GM12801 (cell line): ENCODE results near the gene CLRN2.

Source experiments
- TF ChIP-seq, protein P1 (sequence below): IDR thresholded peaks from one replicate; pipeline ENCODE4 v1.5.1; 2011; ENCODE audit warnings: control low read depth; ENCODE audit not compliant: insufficient read length; ENCODE audit errors: extremely low read depth

Gene CLRN2

DNA sequence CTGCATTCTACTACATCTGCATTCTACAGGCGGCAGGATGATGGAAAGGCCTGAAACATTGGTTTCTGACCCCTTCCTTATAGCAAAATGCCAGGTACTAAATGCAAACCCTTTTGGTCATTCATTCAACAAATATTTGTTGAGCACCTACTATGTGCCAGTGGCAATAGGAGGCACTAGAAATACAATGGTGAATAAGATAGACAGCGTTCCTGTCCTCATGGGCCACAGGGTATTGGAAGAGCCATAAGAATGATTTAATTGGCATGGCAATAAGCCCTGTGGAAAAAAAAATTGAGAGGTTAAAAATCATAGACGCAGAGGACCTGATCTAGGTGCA lies 44.7 kb downstream of the CLRN2 start:
- TF ChIP-seq, protein P1, sequence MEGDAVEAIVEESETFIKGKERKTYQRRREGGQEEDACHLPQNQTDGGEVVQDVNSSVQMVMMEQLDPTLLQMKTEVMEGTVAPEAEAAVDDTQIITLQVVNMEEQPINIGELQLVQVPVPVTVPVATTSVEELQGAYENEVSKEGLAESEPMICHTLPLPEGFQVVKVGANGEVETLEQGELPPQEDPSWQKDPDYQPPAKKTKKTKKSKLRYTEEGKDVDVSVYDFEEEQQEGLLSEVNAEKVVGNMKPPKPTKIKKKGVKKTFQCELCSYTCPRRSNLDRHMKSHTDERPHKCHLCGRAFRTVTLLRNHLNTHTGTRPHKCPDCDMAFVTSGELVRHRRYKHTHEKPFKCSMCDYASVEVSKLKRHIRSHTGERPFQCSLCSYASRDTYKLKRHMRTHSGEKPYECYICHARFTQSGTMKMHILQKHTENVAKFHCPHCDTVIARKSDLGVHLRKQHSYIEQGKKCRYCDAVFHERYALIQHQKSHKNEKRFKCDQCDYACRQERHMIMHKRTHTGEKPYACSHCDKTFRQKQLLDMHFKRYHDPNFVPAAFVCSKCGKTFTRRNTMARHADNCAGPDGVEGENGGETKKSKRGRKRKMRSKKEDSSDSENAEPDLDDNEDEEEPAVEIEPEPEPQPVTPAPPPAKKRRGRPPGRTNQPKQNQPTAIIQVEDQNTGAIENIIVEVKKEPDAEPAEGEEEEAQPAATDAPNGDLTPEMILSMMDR, result no peak

DNA sequence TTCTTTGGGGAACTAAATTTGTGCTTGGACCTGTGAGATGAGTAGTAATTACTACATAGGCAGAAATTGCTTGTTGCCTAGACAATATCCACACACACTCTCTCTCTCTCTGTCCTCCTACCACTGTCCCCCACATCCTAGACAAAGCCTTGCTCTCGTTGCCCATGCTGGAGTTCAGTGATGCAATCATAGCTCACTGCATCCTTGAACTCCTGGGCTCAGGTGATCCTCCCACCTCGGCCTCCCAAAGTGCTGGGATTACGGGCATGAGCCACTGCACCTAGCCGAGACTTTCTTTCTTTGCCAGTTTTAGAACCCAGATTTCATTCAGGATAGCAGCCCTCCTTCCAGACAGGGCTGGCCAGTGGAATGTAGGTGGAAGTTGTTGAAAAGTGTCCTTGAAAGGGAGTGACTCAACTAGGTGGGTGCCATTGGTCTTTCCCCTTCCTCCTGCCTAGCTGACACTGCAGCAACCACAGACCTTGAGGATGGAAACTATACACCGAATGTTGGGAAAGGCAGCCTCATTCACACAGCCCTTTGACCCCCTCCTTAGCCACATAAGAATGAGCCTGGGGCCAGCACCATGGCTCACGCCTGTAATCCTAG lies 45.2 kb downstream of the CLRN2 start:
- TF ChIP-seq, protein P1, result no peak

DNA sequence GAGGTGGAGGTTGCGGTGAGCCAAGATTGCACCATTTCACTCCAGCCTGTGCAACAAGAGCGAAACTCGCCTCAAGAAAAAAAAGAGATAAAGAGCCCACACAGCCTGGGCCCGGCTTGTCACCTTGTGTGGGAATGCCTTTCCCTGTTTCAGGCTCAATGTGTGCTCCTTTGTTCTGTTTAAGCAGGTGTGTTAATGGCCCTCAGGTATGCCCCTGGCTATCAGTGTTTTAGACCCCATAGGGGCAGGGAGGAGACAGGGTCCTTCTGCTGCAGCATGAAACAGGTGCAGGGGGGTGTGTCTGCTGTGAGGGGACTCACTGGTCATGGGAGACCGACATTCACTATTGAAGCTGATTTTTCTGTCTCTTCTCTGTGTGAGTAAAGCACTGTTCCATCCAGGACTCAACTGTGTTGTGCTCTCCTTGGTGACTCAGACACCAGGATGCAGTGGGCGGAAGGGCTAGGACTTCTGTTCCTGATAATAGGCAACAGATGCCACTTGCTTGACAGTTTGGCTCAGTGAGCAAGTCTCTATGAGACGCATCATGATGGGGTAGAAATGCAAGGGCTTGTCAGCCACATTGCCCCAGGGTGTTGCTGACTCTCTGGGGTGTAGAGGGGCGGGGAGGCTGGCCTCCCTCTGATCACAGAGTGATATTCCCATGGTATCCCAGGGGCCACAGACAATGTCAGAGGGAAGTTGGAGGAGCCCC lies 46.4 kb downstream of the CLRN2 start:
- TF ChIP-seq, protein P1, result no peak

DNA sequence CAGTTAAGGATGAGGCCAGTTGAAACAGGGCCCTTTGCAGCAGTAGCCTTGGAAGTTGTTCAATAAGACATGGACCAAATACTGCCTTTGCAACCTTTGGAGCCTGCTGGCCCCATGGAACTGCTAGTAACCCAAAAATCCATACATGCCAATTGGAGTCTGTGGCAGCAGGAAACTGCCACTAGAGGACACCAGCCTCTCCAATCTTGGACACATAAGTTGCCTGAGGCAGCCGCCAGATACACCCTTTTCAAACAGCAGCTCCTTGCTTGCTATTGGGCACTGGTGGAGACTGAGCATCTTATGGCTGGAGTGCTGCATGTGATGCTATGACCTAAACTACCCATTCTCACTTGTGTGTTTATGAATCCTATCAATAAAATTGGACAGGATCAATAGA lies 47.2 kb downstream of the CLRN2 start:
- TF ChIP-seq, protein P1, result no peak

DNA sequence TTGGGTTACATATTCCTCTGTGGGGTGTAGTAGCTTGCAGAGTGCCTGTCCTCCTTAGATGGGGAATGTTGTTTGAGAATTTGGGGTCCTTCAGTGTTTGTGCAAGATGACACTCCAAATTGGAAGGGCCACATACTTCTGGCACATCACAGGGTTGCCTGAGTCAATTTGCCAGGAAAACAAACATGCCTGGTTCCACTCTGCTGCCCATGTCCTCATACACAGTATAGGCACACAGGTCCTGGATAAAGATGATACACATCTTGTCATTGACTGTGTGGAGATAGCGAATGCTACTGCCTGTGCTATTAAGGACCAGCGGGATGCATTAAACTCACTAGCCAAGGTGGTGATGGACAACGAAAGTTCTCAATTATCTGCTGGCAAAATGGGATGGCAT lies 50.9 kb downstream of the CLRN2 start:
- TF ChIP-seq, protein P1, result no peak

DNA sequence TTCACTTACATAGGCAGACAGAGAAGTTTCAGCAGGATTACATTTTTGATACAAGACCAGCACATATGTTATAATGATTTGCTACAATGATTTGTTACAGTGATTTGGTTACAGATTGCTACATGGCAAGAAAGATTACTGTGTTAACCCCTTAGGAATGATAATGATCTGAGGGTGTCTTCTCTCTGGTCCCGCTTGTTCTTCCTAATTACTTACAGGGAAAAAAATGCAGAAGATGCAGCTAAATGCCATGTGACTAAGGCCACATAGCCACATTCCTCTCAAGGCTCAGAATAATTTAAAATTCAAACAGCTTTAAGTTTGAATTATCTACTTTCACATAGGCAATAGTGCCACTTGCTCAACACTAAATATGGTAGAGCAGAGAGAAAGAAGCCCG lies 52.3 kb downstream of the CLRN2 start:
- TF ChIP-seq, protein P1, result no peak

DNA sequence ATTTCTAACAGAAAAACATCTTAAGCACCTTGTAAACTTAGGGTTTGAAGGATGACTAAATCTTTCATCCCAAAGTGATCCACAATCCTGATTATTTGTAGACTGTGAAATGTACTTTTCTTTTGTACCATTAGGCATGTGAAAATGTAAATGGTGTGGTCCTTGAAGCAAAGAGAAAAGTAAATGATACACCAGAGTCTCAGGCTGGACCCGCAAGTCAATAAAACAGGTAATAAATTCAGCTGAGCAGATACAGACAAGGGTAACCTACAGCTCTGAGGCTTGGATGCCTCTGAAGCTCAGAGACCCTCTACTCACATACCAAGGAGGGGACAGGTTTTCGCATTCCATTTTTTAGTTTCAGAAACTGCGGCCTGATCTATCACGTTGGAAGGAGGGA lies 59.2 kb downstream of the CLRN2 start:
- TF ChIP-seq, protein P1, result no peak
